A549 treated with AZD9567 at 1 μM for 4 hours (cell line): ENCODE measurements around the gene LTK. TPM values are rescaled to one million over a fixed set of nuclear protein-coding genes. Genes with fewer than 3 reads are reported as not detected.

Experiments used
- total RNA-seq: library from RNA; stranded (reverse); fragments of 200-300 nt; extraction: Qiagen RNA extraction; gene quantifications from 5 replicates; pipeline ENCODE4 v1.2.3, GENCODE V29; 2022; ENCODE audit not compliant: insufficient read depth

The LTK gene
- 0.05 to 0.14 TPM (median 0.05 TPM) in 4 of 5 replicates, not detected in the other for total RNA-seq

DNA sequence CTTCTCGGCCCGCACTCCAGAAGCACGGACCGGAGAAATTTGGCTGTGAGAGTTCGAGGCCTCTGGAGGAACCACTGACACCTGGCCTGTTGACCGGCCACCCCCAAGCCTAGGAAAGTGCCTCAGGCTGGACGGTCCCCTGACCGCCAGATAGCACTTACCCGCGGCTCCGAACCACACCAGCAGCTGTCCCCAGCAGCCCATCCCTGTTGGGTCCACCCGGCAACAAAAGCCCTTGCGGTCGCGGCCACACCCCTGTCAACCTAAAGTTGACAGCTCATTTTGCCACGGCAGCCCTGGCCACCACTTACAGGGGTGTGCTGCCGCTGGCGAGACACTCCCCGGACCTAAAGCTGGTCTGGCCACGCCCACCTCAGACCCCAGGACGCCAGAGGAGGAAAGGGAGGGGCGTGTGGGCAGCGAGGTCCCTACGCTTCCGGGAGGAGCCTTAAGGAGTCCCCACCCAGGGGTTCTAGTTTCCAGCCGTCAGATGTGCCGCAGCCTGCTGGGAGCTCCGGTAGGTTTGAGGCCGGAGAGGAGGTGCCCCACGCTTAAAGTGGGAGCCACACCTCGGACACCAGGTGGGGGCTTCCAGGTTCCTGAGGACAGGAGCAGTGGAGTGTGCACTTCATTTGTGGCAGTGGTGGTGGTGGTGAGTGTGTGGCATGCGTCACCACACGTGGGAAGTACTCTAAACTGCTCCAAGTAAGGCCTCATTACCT lies at the start of gene LTK:
LTK (minus strand) TSS at position 322 of the 722 bp plus-strand sequence; CDS start at position 204, 118 bp downstream.

GRCh38 chr15:41558400-41559238 lies 45.0 kb upstream of the LTK start, which contains the start of gene TYRO3:
Gene TYRO3, plus strand, starts transcription at chr15:41559212. Its CDS starts 46 bp downstream, at chr15:41559258.

GRCh38 chr15:41493205-41493901 lies 20.3 kb downstream of the LTK start, which contains the start of gene ITPKA:
Gene ITPKA, plus strand, starts transcription at chr15:41493874. Its CDS starts 54 bp downstream, at chr15:41493928.

Other genes with a start within 250 kb of the LTK start
- 8.1 to 14.9 TPM (median 12.4 TPM) in 5 replicates for gene OIP5, start 181.2 kb downstream of the LTK start, total RNA-seq
- gene NUSAP1, start 180.9 kb downstream of the LTK start, total RNA-seq = 47.5 to 66.6 TPM (median 63.2 TPM) in 5 replicates
- 12.1 to 24.0 TPM (median 13.5 TPM) in 5 replicates for gene NDUFAF1, start 111.3 kb downstream of the LTK start, total RNA-seq
- 19.2 to 37.4 TPM (median 21.5 TPM) in 5 replicates for gene RTF1, start 96.7 kb downstream of the LTK start, total RNA-seq
- 2.6 to 5.2 TPM (median 4.2 TPM) in 5 replicates for gene ITPKA, start 20.0 kb downstream of the LTK start, total RNA-seq
- 11.1 to 18.7 TPM (median 12.3 TPM) in 5 replicates for gene RPAP1, start 30.4 kb upstream of the LTK start, total RNA-seq
- 12.9 to 14.9 TPM (median 14.2 TPM) in 5 replicates for gene TYRO3, start 45.4 kb upstream of the LTK start, total RNA-seq
- gene MGA, start 146.6 kb upstream of the LTK start, total RNA-seq = 5.2 to 6.9 TPM (median 6.5 TPM) in 5 replicates